Suprapubic skin (tissue), 4 donors: ENCODE measurements around the gene SPDYE4.

ENCODE experiments used
- EP300 ChIP-seq: sonication (generic); formaldehyde crosslinking; IDR thresholded peaks from one replicate; pipeline ENCODE4 v1.6.1; 2017; ENCODE audit warnings: antibody characterized with exemption
- POLR2A ChIP-seq, 2 donors: fragments of 450-650 bp; IDR thresholded peaks; one replicate each; pipeline ENCODE4 v1.6.1; 2017; ENCODE audit warnings: antibody characterized with exemption in 2 of 2, mild to moderate bottlenecking in 2 of 2, moderate library complexity in 2 of 2
- POLR2AphosphoS5 ChIP-seq, 3 donors: sonication (generic); formaldehyde crosslinking; IDR thresholded peaks; one replicate each; pipeline ENCODE4 v1.6.1; 2017; ENCODE audit warnings: antibody characterized with exemption in 3 of 3
- TF ChIP-seq, protein P1 (sequence below), 2 donors: fragments of 200-600 bp in 1 of 2; fragments of 450-650 bp in 1 of 2; sonication (generic) in 1 of 2; IDR thresholded peaks; one replicate each; pipeline ENCODE4 v1.5.1; 2016 to 2019; ENCODE audit warnings: antibody characterized with exemption in 2 of 2, mild to moderate bottlenecking in 1 of 2, moderate library complexity in 1 of 2

DNA sequence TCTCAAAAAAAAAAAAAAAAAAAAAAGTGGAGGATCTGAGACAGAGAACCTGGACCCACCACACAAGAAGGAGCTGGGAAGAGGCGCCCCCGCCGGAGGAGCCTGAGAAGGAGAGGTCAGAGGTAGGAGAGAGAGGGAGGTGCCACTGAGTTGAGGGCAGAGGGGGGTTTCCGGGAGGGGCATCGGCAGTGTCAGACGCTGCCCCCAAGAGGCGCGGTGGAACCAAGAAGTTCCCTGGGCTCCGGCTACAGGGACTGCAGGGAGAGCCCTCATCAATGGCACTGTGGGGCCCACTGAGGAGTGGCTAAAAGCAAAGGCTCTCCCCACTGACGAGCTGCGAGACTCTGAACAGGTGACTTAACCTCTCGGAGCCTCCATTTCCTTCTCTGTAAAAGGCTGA lies 17.9 kb downstream of the SPDYE4 start:
- TF ChIP-seq POLR2A (IDR thresholded peaks at IDR 0.05) (no peak), POLR2AphosphoS5 (IDR thresholded peaks at IDR 0.05) (no peak), EP300 (no peak)
- TF ChIP-seq, protein P1, sequence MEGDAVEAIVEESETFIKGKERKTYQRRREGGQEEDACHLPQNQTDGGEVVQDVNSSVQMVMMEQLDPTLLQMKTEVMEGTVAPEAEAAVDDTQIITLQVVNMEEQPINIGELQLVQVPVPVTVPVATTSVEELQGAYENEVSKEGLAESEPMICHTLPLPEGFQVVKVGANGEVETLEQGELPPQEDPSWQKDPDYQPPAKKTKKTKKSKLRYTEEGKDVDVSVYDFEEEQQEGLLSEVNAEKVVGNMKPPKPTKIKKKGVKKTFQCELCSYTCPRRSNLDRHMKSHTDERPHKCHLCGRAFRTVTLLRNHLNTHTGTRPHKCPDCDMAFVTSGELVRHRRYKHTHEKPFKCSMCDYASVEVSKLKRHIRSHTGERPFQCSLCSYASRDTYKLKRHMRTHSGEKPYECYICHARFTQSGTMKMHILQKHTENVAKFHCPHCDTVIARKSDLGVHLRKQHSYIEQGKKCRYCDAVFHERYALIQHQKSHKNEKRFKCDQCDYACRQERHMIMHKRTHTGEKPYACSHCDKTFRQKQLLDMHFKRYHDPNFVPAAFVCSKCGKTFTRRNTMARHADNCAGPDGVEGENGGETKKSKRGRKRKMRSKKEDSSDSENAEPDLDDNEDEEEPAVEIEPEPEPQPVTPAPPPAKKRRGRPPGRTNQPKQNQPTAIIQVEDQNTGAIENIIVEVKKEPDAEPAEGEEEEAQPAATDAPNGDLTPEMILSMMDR (IDR thresholded peaks at IDR 0.05): no peak
